Medulla oblongata (tissue), 1 donor: ENCODE data around the gene SLC8A2.

Experiments
- DNase-seq: peaks from one replicate; pipeline ENCODE4 v3.0.0-alpha.2; 2015; ENCODE audit errors: extremely low spot score

The SLC8A2 gene

DNA sequence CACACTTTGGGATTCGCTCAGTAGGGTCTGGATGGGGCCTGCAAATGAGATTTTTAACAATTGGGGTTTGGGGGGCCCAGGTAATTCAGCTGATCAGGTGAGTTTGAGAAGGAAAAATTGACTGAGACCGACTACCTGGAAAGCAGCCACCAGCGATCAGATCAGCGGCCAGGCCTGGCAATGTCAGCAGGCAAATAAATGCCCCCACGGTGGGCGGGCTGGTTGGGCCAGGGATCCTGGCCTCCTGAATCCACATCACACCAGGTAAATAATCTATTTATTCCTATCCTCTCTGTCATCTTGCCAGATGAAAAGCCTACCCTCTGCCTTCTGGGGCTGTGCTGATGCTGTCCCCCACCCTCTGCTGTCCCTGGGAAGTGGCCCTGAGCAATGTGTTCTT, 33.8 kb upstream of the SLC8A2 start:
- DNase-seq, result no peak

GRCh38 chr19:47503826-47504150, 32.1 kb upstream of the SLC8A2 start:
- no peak for DNase-seq

DNA sequence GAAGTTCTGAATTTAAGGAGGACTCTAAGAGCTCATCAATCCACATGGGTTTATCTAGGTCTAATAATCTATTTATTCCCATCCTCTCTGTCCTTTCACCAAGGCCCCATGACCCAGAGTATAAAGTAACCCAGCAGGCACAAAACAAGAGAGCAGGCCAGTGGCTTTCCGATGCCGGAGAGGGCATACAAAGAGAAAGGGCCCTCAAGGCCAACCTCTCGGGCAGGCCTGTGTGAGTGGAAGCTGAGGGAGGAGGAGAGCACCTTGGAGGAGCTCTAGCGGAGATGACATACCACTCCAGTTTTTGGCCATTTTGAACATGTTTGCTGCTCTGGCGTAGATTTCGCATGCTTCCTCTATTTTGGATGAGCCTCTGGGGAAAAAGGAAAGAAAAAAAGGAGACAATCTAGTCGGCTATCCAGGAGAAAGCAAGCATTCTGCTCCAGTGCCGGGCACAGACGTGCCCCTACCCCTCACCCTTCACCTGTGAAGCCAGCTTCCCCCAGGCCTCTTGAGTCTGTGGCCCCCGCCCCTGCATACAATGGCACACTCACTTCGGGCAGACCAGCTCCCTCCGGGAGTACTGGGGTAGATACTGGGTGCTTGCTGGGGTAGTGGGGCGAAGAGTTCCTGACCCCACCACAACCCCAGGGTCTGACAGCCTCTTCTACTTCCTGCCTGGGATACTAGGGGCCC, 31.6 kb upstream of the SLC8A2 start:
- no peak for DNase-seq

GRCh38 chr19:47499863-47500830, 28.5 kb upstream of the SLC8A2 start:
- no peak for DNase-seq

DNA sequence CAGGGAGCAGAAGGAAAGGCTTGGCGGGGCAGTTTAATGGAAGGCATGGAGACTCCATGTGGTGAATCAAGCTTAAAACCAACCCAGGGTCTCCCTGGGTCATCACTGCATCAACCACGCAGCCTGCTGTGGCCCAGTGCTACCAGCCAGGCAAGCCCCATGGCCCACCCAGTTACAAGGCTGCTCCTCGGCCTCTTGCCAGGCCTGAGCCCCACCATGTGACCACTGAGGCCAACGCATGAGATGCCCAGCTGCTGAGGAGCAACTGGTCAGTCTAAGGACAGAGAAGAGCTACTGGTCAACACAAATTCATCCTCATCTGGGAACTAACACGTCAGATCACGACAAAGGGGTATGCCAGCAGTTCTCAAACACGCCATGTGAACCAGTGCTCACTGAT, 27.7 kb upstream of the SLC8A2 start:
- no peak for DNase-seq

GRCh38 chr19:47498561-47498960, 26.9 kb upstream of the SLC8A2 start:
- DNase-seq, result no peak

DNA sequence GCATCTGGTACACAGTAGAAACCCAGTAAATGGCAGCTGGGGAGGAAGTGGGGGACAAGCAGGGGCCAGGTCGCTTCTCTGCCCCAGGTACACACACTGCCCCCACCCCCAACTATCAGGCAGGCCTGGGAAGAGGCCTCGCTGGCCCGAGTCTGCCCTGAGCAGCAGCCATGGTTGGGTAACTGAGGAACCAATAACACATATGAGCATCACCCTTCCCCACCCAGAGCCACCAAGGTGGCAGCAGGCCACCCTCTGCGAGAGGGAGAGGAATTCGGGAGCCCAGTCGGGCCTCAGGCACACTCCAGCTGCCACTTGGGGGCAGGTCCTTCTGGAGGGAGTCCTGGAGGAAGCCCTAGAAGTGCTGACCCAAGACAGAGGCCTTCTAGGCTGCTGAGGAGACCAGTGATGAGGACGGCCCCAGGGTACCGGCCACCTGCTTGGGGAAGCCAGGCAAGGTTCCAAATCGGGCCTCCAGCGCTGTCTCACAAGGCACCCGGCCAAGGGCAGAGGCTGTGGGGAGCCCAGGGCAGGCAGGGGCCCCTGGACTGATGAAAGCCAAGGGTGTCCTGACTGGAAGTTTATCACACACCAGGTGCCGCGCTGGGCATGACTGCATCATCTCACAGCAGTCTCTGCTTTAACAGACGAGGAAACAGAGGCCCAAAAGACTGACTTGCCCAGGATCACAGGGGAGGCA, 26.3 kb upstream of the SLC8A2 start:
- no peak for DNase-seq

DNA sequence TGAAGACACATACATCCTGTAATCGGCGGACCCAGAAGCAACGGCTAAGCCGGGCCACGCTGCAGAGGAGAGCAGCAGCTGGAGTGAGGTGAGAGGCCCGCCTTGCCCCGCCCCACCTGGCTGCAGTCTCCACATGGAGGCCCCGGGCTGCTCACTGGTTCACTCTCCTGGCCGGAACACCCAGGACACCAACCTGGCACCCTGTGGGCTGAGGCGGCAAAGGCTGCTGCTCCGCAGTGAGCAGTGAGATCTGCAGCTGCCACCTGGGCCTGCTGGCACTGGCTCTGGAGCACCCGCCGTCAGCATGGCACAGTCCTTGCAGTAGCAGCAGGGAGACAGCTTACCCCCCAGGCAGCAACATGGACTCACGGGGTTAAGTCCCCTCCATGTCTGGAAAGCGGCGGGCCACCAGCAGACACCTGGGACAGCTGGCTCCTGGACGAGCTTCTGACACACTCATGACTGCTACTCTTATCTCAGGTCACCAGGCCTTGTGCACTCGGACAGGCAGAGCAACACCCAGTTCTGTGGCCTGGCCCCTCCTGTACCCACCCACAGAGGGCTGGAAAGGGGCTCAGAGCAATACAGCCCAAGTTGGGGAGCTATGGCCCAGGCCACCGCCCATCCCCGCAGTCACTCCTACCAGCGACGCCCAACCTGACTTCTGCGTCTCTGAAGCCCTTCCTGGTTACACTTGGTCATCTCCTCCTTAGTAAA, 25.5 kb upstream of the SLC8A2 start:
- DNase-seq, result no peak

GRCh38 chr19:47495478-47496372, 24.0 kb upstream of the SLC8A2 start:
- DNase-seq, result no peak

GRCh38 chr19:47494729-47495128, 23.0 kb upstream of the SLC8A2 start:
- DNase-seq, result no peak

- no peak for DNase-seq
Observed at GRCh38 chr19:47494211-47494547, 22.5 kb upstream of the SLC8A2 start.

DNA sequence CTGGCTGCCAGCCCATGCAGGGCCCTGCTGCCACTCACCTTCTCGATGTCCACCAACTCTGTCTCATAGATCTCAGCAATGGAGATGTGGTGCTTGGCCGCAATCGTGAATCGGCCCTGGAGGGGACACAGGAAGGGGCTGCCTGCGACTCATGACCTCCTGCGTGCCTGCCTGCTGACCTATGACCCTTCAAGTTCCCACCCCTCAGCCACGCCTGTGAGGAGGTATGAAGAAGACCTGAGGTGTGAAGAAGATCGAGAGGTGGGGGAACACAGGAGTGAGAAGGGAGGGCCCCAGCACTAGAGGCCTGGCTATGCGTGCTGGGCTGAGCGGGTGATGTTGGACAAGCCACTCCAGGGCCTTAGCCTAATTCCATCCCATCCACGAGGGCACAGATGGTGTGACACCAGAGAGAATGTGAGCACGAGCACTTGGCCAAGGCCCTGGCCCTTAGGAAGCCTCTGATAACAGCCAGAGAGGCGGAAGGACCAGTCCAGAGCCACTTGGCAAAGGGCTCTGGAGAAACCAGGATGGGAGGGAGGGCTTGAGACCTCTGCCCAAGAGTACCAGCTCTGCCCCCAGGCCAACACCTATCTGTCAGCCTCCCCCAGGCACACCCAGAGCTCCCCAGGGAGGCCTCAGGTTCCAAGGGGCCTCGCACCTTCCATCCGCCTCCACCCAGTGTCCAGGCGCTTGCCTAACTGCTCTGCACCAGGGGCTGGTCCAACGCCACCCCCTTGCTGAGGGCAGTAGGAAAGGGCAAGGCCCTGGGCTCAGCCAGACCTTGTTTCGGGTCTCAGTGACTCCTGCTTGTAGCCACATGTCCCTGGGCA, 21.9 kb upstream of the SLC8A2 start:
- no peak for DNase-seq

- no peak for DNase-seq
Observed at GRCh38 chr19:47492571-47493377, 21.1 kb upstream of the SLC8A2 start.

- no peak for DNase-seq
Observed at GRCh38 chr19:47492137-47492533, 20.4 kb upstream of the SLC8A2 start.

DNA sequence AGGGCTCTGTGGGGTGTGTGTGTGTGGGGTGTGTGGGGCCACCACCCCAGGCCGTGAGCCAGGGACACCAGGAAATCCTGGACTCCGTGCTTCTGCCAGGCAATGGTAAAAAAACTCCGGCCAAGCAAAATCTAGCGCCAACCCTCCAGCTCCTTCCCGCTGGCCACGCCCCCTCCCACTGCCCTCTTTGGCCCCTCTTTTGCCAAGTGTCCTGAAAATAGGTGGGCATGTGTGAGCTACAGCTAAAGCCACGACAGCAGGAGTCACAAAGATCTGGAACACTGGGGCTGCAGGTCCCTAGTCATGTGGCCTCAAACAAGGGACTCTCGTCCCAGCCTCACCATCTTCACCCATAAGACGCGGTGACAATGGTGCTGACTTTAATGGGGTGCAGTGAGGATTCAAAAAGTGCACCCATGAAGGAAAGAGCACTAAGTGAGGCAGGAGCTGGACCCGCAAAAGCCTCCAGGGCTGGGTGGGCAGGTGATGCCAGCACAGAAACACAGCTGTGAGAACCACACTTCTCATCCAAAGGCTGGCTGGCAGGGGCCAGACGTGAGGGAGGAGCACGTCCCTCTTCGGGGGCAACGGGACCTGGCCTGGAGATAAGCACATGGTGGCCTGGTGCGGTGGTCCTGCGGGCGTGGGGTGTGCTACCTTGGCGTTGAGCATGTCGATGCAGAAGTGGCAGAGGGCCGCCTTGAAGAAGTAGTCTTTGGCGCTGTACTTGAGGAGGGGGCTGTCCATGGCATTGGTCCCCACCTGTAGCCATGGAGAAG, 19.9 kb upstream of the SLC8A2 start:
- no peak for DNase-seq

DNA sequence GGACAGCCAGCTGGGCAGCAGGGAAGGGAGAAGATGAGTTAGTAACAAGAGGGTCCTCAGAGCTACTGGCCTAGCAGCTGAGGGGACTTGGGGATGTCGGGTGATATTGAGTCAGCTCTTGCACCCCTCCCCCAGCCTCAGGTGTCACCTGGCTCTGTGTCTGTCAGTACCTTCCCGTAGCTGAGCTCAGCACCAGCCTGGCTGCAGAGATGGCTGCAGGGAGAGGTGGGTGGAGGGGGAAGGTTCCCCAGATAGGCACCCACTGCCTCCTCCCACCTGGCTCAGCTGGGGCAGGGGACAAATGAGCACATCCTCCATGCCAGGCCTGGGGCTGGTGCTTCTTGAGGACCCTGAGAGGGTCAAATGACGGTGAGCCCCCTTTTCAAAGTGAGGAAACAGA, 19.2 kb upstream of the SLC8A2 start:
- no peak for DNase-seq

DNA sequence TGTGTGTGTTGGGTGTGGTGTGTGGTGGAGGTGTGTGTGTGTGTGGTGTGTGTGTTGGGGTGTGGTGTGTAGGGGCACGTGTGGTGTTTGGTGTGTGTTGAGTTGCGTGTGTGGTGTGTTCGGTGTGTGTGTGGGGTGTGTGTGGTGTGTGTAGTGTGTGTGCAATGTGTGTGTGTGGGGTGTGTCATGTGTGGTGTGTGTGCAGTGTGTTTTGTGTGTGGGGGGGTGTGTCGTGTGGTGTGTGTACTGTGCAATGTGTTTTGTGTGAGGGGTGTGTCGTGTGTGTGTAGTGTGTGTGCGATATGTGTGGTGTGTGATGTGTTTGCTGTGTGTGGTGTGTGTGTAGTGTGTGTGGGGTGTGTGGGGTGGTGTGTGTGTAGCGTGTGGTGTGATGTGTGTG, 18.3 kb upstream of the SLC8A2 start:
- DNase-seq, result no peak

DNA sequence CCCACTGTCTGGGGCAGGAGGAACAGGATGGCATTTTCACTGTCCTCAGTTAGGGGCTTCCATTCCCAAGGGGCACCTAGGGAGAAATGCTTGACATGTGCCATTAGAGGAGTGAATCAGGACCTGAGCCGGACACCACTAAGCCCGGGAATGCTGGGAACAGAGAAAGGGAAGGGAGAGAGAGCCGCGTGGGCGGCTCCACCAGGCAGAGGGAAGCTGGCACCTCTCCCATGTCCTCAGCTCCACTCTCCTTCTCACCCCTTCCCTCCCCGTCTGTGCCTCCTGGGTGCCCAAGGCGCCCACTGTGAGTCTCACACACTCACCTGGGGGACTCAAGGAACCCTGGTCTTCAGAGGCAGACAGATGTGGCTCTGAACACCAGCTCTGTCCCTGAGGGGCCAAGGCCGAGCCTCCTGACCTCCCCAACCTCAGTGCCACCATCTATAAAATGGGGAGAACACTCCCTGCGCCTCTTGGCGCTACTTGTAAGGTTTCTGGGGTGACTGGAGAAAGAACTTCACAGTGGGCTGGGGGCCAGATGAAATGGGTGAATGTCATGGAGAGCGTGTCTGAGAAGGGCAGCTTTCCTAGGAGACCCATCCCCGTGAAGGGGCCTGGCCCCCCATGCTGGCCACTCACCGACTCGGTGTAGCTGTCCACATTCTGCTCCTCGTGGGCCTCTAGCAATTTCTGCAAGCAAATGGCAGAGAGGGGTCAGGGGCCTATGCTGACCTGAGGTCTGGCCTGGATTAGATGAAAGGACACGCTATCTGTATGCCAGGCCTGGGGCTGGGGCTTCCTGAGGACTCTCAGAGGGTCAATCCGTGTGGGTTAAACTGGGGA, 17.6 kb upstream of the SLC8A2 start:
- no peak for DNase-seq
